NOMO-1 treated with DMSO at 0.1 percent for 48 hours (cell line): ENCODE results near the gene NCKIPSD.

Experiments
- DNase-seq: peaks from one replicate; lab custom pipeline; 2025; ENCODE audit not compliant: unreplicated experiment; lab: John Stamatoyannopoulos, UW

Gene NCKIPSD

GRCh38 chr3:48697952-48698351, 12.2 kb upstream of the NCKIPSD start:
- DNase-seq, result no peak

GRCh38 chr3:48696601-48697000, 10.9 kb upstream of the NCKIPSD start:
- no peak for DNase-seq

- DNase-seq, result no peak
Observed at GRCh38 chr3:48696156-48696555, 10.4 kb upstream of the NCKIPSD start.

- DNase-seq, result no peak
Observed at GRCh38 chr3:48695393-48695753, 9.7 kb upstream of the NCKIPSD start.

- DNase-seq, result no peak
Observed at GRCh38 chr3:48694610-48695392, 9.1 kb upstream of the NCKIPSD start.

GRCh38 chr3:48693826-48694225, 8.1 kb upstream of the NCKIPSD start:
- no peak for DNase-seq

- DNase-seq, result no peak
Observed at GRCh38 chr3:48692551-48692950, 6.8 kb upstream of the NCKIPSD start.

GRCh38 chr3:48690846-48691458, 5.2 kb upstream of the NCKIPSD start:
- no peak for DNase-seq

- DNase-seq, result no peak
Observed at GRCh38 chr3:48689384-48689783, 3.7 kb upstream of the NCKIPSD start.

- no peak for DNase-seq
Observed at GRCh38 chr3:48688737-48689075, 3.0 kb upstream of the NCKIPSD start.

- no peak for DNase-seq
Observed at GRCh38 chr3:48688032-48688736, 2.5 kb upstream of the NCKIPSD start.

GRCh38 chr3:48687220-48687678, 1.5 kb upstream of the NCKIPSD start:
- no peak for DNase-seq

- no peak for DNase-seq
Observed at GRCh38 chr3:48686538-48687219, 964 bp upstream of the NCKIPSD start.

GRCh38 chr3:48685293-48685602, 467 bp downstream of the NCKIPSD start:
- no peak for DNase-seq

- peak; percentile 22 for DNase-seq
Observed at GRCh38 chr3:48684480-48685143, 1.1 kb downstream of the NCKIPSD start.

GRCh38 chr3:48684054-48684349, 1.7 kb downstream of the NCKIPSD start:
- no peak for DNase-seq

- DNase-seq, result no peak
Observed at GRCh38 chr3:48682786-48683185, 2.9 kb downstream of the NCKIPSD start.

- DNase-seq, result no peak
Observed at GRCh38 chr3:48681974-48682610, 3.6 kb downstream of the NCKIPSD start.

- DNase-seq, result no peak
Observed at GRCh38 chr3:48681541-48681880, 4.2 kb downstream of the NCKIPSD start.

GRCh38 chr3:48680811-48681540, 4.7 kb downstream of the NCKIPSD start:
- no peak for DNase-seq
